Stimulated activated CD8-positive, alpha-beta memory T cell treated with anti-CD3 and anti-CD28 coated beads, Interleukin-15, amount 100 ng/mL, for 48 hours (primary cell): ENCODE results near the gene RGS18.
"Not testable (repeated sequence)": the region's sequence is repeated elsewhere in the genome, so short reads cannot be mapped to it uniquely, and the experiment has no call there.

ENCODE experiments used
- DNase-seq, 2 donors: peaks; one replicate each; pipeline ENCODE4 v3.0.0-alpha.2; 2020; ENCODE audit warnings: low read depth in 2 of 2

The RGS18 gene

DNA sequence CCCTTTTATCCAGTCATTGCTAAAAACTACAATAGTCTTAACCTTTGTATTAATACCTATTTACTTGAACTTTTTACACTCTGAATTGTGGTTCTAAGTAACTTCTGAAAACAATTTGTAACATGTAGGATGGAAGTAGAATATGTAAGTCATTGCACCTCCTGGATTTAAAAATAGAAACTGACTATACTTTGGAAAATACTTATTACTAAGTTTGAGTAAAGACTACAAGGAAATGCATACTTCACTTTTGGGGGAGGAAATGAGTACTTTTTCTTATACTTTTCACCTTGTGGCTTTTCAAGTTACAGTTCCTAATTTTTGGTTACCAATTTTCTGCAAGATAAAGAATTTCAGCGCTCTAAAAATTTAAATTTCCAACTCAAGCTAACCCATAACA lies 8.7 kb downstream of the RGS18 start:
- DNase-seq = no peak

DNA sequence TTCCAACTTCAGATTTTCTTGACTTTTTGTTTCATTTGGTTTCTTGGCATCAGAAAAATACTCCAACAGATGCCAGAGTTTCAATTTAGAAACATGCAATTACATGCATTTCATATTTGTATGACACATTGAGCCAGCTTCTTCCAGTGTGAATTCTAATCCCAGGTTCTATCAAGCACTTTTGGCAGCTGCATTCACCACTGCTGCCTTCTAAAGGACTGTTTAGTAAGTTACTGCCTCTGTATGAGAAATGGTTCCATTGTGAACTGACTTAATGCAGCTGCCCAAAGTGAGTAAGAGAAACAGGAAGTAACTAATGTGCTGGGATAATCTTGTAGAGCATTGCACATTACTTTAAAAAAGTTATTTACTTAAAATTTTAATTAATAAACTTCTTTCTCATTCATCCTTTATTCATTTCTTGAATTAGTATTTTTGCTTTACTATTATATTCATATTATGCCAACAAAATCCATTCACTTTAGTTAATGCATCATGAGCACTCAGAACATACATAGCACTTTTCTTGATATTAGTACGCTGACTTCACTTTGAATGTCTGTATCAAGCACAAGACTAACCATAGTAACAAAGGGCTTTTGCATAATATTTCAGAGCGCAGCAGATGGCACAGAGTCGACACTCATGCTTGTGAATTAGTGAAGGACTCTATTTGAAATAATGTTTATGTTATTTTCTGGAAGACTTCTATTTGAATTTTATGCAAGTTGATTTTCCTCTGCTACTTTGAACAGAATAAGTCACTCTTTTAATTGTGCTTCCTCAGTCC lies 9.8 kb downstream of the RGS18 start:
- DNase-seq = no peak

DNA sequence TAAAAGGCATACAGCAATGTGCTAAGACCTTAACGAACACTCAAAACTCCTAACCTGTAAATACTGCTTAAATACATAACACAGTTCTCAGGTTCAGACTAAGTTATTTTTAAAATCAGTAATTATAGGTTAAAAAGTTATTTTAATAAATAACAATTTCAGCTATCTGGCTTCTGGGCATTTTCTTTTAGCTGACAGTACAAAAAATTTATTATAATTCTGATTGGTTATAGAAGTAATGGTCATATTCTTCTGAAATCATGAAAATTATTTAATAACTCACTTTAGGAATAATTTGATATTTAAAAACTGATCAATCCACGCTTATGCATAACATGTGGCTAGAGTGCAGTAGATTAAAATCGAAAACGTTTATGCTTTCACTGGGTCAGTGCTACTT lies 10.7 kb downstream of the RGS18 start:
- DNase-seq = no peak

DNA sequence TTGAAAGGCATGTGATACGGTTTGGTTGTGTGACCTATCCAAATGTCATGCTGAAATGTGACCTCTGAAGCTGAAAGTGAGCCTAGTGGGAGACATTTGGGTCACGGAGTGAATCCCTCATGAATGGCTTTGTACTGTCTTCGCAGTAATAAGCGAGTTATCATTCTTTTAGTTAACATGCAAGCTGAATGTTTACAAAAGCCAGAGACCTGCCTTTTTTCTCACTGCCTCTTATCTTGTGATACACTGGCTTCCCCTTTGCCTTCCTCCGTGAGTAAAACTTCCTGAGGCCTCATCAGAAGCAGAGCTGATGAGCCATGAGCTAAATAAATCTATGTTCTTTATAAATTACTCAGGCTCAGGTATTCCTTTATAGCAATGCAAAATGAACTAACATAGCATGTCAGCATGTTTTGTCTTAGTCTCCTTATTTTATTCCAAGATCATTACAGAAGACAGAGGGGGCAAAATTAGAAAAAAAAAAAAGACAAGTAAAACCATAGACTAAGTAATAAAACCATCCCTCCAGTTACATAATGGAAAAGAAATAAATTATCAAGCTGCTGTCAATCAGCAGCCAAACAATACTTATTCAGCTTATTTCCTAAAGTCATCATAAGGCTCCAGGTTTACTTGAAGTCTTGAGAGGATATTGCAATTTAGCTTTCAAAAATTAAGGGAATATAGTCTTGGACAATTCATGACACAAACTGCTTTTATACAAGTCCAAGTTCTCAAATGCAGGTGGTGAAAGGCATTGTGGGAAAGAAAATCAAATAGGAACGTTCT lies 12.1 kb downstream of the RGS18 start:
- no peak for DNase-seq

DNA sequence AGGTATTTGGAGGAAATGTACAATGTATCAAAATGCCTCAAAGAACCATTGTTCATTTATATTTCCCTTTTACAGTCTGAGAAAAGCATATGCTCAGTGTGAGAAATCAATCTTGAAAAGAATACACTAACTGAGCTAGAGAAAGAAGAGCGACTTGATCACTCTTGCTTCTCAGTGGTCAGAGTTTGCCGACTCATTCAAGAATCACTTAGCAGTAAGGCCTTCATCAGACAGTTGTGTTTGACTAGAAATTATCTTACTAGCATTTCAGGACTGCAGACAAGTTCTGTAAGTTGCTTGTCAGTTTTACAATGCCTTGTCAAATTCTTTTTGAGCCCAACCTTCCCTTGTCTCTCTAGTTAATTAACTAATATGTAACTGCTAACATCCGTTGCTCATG lies 12.9 kb downstream of the RGS18 start:
- DNase-seq = no peak

DNA sequence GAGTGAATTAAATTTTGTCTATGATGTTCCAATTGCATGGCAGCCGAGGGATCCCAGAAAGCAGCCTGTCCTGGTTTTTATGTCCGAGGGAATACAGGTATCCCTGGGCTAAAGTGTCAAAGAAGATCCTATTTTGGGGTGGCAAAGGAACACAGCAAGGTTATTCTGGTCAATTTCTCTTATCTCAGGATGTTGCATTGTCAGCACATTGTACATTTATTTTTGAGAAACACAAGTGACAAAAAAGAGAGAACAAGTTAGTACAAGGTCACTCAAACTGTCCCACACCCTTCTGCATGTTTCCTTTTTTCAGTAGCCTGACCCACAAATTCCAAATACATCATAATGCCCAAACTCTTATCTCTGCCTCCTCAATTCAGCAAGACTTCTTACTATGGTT lies 17.7 kb downstream of the RGS18 start:
- DNase-seq = no peak

DNA sequence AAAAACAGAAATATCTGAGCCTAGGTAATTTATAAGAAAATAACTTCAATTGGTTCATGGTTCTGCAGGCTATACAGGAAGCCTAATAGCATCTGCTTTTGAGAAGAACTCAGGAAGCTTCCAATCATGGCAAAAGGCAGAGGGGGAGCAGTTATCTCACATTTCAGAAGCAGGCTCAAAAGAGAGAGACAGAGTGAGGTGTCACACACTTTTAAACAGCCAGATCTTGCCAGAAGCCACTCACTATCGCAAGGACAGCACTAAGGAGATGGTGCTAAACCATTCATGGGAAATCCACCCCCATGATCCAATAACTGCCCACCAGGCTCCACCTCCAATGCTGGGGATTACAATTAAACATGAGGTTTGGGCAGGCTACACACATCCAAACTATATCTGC lies 25.5 kb downstream of the RGS18 start:
- DNase-seq = no peak

DNA sequence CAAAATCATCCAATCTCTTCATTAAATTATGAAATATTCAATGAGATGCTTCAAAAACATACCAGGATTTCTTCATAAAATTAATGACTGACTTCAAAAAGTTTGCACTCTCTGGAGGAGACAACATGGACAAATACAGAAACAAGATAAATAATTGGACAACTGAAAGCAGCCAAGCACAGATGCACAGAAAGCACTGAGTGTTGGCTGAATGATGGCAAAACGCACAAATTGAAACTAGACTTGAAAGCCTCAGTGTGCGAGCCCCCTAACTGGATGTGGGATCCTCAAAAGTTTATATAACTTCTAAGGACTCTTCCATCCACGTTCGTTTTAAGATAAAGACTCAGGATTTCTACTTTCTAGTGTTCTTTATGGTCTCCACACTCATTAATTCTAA lies 27.9 kb downstream of the RGS18 start:
- no peak for DNase-seq

DNA sequence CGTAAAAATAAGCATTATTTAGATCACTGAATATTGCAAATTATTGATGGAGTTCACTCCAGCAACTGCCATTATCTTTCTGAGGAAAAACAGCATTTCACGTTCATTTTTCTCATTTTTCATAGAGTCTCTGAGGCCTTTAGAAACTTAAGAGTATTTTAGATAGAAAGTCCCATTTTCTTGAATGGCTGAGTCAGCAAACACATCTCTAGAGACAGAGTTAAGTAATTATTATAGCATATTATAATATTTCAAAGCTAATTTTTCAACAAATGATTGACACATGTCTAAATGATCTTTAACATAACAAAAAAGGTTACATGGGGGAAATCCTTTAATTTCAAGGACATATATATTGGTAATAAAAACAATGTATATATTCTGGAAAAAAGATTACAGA lies 31.8 kb downstream of the RGS18 start:
- no peak for DNase-seq

DNA sequence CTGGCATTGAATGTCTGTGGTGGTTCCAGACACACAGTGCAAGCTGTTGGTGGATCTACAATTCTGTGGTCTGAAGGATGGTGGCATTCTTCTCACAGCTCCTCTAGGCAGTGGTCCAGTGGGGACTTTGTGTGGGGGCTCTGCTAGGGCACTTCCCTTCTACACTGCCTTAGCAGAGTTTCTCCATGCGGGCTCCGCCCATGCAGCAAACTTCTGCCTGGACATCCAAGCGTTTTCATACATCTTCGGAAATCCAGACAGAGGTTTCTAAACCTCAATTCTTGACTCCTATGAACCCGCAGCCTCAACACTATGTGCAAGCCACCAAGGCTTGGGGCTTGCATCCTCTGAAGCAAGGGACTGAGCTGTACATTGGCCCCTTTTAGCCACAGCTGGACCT lies 43.0 kb downstream of the RGS18 start:
- DNase-seq = no peak

DNA sequence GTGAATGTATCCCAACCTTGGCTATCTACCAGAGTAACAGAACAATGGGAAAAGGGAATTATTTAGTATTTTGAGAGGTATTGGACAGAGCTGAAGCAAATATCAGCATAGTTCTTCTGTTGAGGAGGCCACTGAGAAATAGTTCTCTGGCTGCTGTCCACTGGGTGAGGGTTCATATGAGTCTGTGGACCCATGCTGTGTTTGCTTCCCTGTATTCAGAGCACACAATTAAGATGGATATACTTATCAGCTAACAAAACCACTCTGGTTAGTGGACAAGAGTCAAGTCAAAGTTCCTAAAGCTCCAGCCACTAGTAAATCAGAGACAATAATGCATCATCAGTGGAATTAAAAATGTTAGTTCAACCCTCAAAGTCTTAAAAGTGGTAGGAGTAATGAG lies 66.1 kb downstream of the RGS18 start:
- DNase-seq = no peak

DNA sequence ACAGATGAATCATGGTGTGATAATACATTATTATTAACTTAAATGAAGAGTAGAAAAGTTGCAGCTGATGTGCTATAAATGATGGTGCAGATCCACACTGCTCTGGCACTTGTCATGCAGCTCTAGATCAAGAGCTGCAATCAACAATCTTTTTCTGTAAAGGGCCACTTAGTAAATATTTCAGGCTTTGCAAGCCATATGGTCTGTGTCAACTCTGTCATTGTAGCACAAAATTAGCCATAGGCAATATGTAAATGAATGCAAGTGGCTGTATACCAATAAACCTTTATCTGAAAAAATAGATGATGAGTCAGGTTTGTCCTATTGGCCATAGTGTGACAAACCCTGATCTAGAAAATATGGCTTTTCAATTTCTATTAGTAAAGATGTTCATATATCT lies 66.6 kb downstream of the RGS18 start:
- DNase-seq = no peak

DNA sequence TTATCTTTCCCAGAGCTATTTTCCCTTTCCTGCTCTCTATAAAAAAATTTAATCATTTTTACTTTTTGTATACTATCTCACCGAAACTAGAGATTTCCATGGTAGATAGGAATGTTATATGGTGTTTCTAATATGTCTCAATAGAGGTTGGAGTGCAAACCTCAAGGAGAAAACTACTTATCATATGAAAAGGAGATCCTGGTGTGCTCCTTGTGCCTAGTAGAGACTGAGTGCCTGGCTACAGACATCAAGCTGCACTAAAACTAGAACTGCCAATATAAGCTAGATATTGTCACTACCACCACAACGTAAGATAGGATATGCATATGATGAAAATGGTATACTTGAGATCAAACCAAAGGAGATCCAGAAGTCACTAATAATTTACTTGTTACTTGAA lies 67.0 kb downstream of the RGS18 start:
- DNase-seq = no peak

DNA sequence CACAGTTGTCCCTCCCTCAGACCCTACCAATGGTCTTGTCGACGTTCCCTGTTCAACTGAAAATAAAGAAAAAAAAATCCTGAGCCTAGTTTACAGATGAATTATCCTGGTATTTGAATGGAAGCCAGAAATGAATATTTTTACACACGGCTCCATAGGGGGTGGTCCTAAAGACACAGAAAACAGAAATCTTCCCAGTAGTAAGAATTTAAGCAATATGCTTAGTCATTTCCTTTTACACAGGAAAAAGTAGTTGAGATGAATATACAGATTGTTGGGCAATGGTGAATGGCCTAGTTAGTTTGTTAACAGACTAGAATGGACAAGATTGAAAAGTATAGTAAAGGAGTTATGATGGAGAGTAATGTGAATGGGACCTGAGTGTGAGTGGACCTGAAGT lies 67.4 kb downstream of the RGS18 start:
- no peak for DNase-seq

DNA sequence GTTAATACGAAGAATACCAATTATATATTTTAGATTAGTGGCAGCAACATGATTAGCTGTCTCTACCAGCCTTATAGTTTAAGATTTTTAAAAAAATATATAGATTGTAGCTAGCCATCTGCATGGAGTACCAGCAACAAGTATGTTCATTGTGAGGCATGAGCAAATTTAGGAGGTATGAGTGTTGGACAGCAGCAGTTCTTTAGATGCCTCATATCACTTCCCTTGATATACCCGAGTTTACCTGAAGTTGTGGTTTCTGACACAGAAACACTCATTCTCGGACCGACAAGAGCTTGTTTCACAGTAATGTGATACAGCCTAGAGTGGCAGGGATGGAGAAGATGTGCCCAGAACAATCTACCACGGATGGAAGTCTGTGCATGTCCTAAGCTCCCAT lies 69.1 kb downstream of the RGS18 start:
- no peak for DNase-seq

DNA sequence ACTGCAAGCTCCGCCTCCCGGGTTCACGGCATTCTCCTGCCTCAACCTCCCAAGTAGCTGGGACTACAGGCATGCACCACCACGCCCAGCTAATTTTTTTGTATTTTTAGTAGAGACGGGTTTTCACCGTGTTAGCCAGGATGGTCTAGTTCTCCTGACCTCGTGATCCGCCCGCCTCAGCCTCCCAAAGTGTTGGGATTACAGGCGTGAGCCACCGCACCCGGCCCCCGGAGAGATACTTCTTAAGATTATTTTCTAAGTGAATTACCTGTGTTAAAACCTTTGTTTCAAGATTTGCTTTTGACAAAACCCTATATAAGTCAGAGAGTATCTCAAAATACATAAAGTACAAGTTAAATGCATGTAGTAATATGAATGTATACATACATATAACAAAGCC lies 69.7 kb downstream of the RGS18 start:
- DNase-seq = not testable (repeated sequence)

DNA sequence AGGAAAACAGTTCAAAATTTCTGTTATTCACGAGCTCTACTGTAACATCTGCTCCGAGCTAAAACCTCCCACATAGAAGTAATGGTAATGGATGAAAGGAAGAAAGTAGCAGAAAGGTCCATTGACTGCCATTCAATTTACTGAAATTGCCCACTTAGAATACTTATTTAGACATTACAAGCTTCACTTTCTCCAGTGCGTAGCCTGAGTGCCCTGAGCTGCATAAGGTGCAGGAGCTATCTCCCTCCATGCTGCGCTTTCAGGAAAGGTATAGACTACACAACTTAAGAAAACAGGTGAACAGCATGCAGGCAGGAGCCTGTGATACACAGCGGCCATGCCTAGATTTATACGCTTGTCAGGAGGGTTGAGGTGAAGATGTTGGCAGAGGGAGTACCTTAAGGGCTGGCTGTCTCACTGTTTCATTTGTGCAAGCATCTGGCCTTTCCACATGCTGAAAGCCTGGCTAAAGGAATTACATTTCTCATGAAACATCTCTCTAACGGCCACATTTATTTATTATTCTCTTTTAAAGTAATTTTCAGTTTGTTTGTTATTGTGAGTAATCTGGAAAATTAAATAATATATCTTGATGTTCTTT lies 74.7 kb downstream of the RGS18 start:
- DNase-seq = no peak

DNA sequence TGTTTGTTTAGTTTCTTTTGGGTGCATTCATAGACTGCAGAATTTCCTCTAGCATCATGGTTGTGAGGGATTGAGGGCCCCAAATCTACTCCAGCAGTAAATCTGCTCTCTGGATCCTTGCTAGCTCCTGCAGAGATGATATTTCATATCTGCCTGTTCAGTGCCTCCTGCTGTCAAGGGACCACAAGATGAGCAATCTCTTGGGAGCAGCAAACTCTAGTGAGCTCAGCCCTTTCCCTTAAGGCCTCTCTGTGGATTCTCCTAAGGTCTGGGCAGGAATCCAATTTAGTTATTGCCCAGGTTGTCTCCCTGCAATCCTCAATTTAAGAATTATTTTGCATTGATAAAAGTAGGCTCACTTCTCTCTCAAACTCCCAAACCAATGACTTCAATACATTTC lies 76.9 kb downstream of the RGS18 start:
- DNase-seq = no peak
